GM18505 (cell line): ENCODE results near the gene STIM1.
"Not testable (repeated sequence)": the region's sequence is repeated elsewhere in the genome, so short reads cannot be mapped to it uniquely, and the experiment has no call there.

Experiments used
- ATAC-seq: cut with Tn5 transposase; IDR thresholded peaks from one replicate; pipeline ENCODE4 v1.9.1; 2021; ENCODE audit not compliant: unreplicated experiment
- POLR2A ChIP-seq: IDR thresholded peaks from 4 replicates; pipeline ENCODE4 v1.6.1; 2011; ENCODE audit warnings: borderline replicate concordance; ENCODE audit not compliant: insufficient read depth, insufficient read length; ENCODE audit errors: extremely low read depth

STIM1 gene

GRCh38 chr11:3854660-3854976 lies 846 bp upstream of the STIM1 start:
- TF ChIP-seq POLR2A = peak; percentile 6
- ATAC-seq = no peak

- TF ChIP-seq POLR2A = no peak
- peak; percentile 19 for ATAC-seq
Measured at GRCh38 chr11:3855808-3856491, 486 bp downstream of the STIM1 start.

DNA sequence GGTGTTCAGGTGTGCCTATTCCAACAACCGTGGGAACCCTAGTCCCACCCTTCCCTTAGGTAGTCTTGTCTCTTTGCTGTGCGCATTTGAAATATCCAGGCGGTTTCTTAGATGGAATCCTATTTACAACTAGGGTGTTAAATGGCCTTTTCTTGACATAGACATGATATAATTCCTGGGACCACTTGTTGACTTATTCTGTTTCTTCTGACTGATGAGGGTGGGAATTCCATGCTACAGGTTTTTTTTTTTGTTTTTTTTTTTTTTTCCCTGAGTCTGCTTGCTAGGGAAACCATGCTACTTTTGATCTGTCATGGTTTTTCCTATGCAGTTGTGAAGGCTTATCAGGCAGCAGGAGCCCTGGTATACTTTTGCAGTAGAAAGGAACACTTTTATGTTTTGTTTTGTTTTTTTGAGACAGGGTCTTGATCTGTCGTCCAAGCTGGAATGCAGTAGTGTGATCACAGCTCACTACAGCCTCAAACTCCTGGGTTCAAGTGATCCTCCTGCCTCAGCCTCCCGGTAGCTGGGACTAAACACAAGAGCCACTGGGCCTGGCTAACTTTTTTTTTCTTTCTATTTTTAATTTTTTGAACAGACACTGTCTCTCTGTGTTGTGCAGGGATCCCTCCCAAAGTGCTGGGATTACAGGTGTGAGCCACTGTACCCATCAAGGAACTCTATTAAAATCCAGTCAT lies 1.5 kb downstream of the STIM1 start:
- no peak for ATAC-seq
- no peak for TF ChIP-seq POLR2A

DNA sequence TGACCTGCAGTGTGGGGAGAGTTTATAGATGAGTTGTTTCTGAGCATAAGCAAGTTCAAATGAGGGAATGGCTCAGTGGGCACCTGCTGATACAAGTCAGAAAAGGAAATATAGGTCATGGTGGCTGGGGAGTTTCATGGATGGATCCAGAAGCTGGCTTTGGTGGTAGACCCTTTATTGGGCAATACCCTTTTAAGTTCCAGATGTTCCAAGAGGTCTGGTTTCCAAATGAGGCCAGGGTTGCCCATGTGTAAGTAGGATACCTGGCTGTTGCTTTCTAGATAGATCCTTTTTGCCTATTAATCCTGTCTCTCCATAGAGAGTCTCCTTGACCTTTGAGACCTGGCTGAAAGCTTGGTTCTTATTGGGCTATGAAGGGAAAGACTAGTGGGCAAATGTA lies 2.2 kb downstream of the STIM1 start:
- no peak for TF ChIP-seq POLR2A
- ATAC-seq = no peak

- TF ChIP-seq POLR2A = peak; percentile 73
- ATAC-seq = peak; percentile 24
Measured at GRCh38 chr11:3859373-3859881, 4.0 kb downstream of the STIM1 start.

DNA sequence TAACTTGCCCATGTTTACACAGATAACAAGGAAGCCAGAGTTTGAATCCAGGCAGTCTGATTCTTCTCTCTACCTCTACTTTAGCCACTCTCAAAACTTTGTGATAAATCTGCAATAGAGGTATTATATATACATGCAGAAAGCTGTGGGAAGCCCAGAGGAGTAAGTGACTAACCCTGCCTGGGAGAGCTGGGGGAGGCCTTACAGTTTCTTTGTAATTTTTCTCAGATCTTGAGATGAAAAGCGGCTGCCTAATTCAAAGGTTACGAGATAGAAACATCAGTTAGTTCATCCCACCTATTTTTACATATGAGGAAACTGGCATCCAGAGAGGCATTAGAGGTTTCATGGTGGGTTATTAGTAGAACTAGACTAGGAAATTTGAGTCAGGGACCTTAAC lies 4.9 kb downstream of the STIM1 start:
- ATAC-seq = no peak
- TF ChIP-seq POLR2A = no peak

DNA sequence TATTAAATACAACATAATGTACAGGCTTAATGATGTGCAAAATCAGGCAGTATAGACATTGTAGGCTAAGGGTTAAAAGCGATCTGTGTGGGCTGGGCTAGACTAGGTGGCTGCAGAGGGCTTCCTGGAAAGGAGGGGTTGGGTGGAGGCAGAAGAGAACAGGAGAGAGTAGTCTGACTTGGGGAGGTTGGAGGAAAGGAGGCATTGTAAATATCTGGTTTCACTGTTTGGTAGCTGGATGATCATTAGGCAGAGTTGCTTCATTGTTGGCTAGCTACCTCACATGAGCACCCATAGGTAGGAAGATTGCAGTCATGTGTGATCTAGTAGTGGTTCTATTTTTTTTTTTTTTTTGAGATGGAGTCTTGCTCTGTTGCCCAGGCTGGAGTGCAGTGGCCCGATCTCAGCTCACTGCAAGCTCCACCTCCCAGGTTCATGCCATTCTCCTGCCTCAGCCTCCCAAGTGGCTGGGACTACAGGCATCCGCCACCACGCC lies 5.5 kb downstream of the STIM1 start:
- not testable (repeated sequence) for ATAC-seq

DNA sequence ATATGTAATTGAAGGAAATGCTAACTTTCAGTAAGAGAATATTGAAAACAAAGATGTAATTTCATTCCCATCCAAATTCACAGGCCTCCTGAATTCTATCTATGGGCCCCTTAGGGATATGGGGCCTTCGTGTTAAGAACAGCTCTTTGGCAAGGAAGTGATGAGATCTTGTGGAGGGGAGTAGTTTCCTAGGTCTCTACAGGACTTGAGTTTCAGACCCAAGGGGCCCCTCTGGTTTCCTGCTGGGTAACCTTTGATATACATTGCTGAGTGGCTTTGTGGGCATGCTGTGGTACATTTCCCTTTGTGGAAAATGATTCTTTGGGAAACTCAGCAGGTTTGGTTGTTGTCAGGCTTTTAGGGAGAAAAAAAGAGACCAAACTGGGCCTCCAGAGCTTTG lies 6.2 kb downstream of the STIM1 start:
- no peak for TF ChIP-seq POLR2A
- no peak for ATAC-seq

GRCh38 chr11:3865388-3866193 lies 10.1 kb downstream of the STIM1 start:
- ATAC-seq = no peak
- TF ChIP-seq POLR2A = no peak

GRCh38 chr11:3866206-3866605 lies 10.7 kb downstream of the STIM1 start:
- no peak for ATAC-seq
- no peak for TF ChIP-seq POLR2A

DNA sequence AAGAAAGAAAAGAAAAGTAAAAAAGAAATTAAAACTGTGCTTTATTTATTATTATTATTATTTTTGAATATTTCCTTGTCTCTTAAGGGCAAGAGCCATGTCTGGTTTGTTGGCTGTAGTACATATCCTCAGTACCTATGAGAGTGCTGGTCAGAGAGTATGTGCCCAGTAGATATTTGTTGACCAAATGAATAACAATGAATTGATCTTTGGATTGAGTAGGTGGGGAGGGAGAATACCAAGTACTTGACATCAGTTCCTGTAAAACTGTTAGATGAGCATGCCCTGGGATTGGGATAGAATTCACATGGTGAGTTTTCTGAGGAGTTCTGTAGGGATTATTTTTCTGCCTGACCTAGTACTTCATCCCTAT lies 11.4 kb downstream of the STIM1 start:
- ATAC-seq = no peak
- TF ChIP-seq POLR2A = no peak

GRCh38 chr11:3867209-3868091 lies 12.0 kb downstream of the STIM1 start:
- no peak for TF ChIP-seq POLR2A
- ATAC-seq = peak; percentile 60
